IPS DF 6.9 (cell line): ENCODE measurements around the gene EXOSC7.

Source experiments
- DNase-seq: peaks from one replicate; pipeline ENCODE4 v3.0.0-alpha.2; 2013; ENCODE audit warnings: low read depth, low spot score
- H3K27ac ChIP-seq: one replicate; pipeline ENCODE4 v1.5.1; 2013; ENCODE audit warnings: low read length, control low read depth
- H3K27me3 ChIP-seq: 2 replicates; pipeline ENCODE4 v1.6.1; 2013; ENCODE audit warnings: mild to moderate bottlenecking, low read length; ENCODE audit not compliant: control insufficient read depth, insufficient read depth
- H3K36me3 ChIP-seq: 2 replicates; pipeline ENCODE4 v1.6.1; 2013; ENCODE audit warnings: low read length; ENCODE audit not compliant: control insufficient read depth, insufficient read depth
- H3K4me1 ChIP-seq: 2 replicates; pipeline ENCODE4 v1.6.1; 2013; ENCODE audit warnings: low read length; ENCODE audit not compliant: control insufficient read depth, insufficient read depth
- H3K4me3 ChIP-seq: 2 replicates; pipeline ENCODE4 v1.5.1; 2013; ENCODE audit warnings: mild to moderate bottlenecking, low read length
- H3K9me3 ChIP-seq: 2 replicates; pipeline ENCODE4 v1.6.1; 2013; ENCODE audit warnings: low read length, inconsistent platforms; ENCODE audit not compliant: control insufficient read depth, insufficient read depth
- WGBS: extraction: QIAGEN DNeasy Blood & Tissue Kit; methylation state at CpG from one replicate; pipeline ENCODE4 v1.1.7; 2013; ENCODE audit warnings: mixed read lengths, missing lambda C conversion rate; ENCODE audit not compliant: insufficient read length, insufficient coverage; 5-methylcytosine and 5-hydroxymethylcytosine counted together

Gene EXOSC7

GRCh38 chr3:44976002-44976815 lies at the start of gene EXOSC7, which contains the start of gene ZDHHC3:
Gene EXOSC7, plus strand, starts transcription at chr3:44976244. Its CDS starts 34 bp downstream, at chr3:44976278.
Gene ZDHHC3, minus strand, starts transcription at chr3:44976174. Its CDS starts 16,738 bp downstream, at chr3:44959436.
- Histone ChIP-seq H3K27me3 (no peaks in the 10 kb centered on the region), H3K36me3 (no peaks in the 10 kb centered on the region), H3K27ac (no peak within 1 kb of the TSS), H3K9me3 (no peaks in the 10 kb centered on the region), H3K4me1 (peaks cover 2% of the 10 kb centered on the region; the same call in 1 of the 2 replicates), H3K4me3 (peak within 1 kb of the TSS; percentile 100)
- DNase-seq, result peak; percentile 37
- WGBS, result no CpG with 5 or more reads among the region's 82 CpGs

- H3K4me1 ChIP-seq, result no peaks in the 10 kb centered on the region
- DNase-seq, result no peak
- no peaks in the 10 kb centered on the region for H3K27me3 ChIP-seq
- 0 out of 2 replicates have a peak, but pooled peaks cover 8% of the 10 kb centered on the region for H3K36me3 ChIP-seq
- no CpG with 5 or more reads among the region's 7 CpGs for WGBS
- no peaks in the 10 kb centered on the region for H3K9me3 ChIP-seq
- no peak overlapping the region for H3K4me3 ChIP-seq
- no peak overlapping the region for H3K27ac ChIP-seq
These were observed 49.1 kb upstream of the EXOSC7 start for GRCh38 chr3:44926921-44927320.

- no peaks in the 10 kb centered on the region for H3K27me3 ChIP-seq
- no peak overlapping the region for H3K27ac ChIP-seq
- WGBS, result no CpG with 5 or more reads among the region's 7 CpGs
- H3K36me3 ChIP-seq, result 0 out of 2 replicates have a peak, but pooled peaks cover 8% of the 10 kb centered on the region
- no peak for DNase-seq
- H3K4me3 ChIP-seq, result no peak overlapping the region
- H3K9me3 ChIP-seq, result no peaks in the 10 kb centered on the region
- no peaks in the 10 kb centered on the region for H3K4me1 ChIP-seq
These were observed 48.7 kb upstream of the EXOSC7 start for GRCh38 chr3:44927371-44927770.

- no CpG with 5 or more reads among the region's 5 CpGs for WGBS
- H3K9me3 ChIP-seq, result no peaks in the 10 kb centered on the region
- no peak overlapping the region for H3K27ac ChIP-seq
- no peak for DNase-seq
- H3K27me3 ChIP-seq, result no peaks in the 10 kb centered on the region
- peaks cover 16% of the 10 kb centered on the region; the same call in 1 of the 2 replicates for H3K36me3 ChIP-seq
- no peaks in the 10 kb centered on the region for H3K4me1 ChIP-seq
- H3K4me3 ChIP-seq, result no peak overlapping the region
These were observed 46.3 kb upstream of the EXOSC7 start for GRCh38 chr3:44929782-44930181.

GRCh38 chr3:44930911-44931310 lies 45.1 kb upstream of the EXOSC7 start:
- Histone ChIP-seq H3K4me1 (no peaks in the 10 kb centered on the region), H3K4me3 (no peak overlapping the region), H3K36me3 (peaks cover 16% of the 10 kb centered on the region; the same call in 1 of the 2 replicates), H3K27ac (no peak overlapping the region), H3K27me3 (no peaks in the 10 kb centered on the region), H3K9me3 (no peaks in the 10 kb centered on the region)
- DNase-seq, result no peak
- no CpG with 5 or more reads among the region's 2 CpGs for WGBS

- WGBS, result no CpG with 5 or more reads among the region's 2 CpGs
- no peak for DNase-seq
- H3K27ac ChIP-seq, result no peak overlapping the region
- no peaks in the 10 kb centered on the region for H3K4me1 ChIP-seq
- no peak overlapping the region for H3K4me3 ChIP-seq
- H3K27me3 ChIP-seq, result no peaks in the 10 kb centered on the region
- H3K36me3 ChIP-seq, result peaks cover 16% of the 10 kb centered on the region; the same call in 1 of the 2 replicates
- H3K9me3 ChIP-seq, result no peaks in the 10 kb centered on the region
These were observed 44.3 kb upstream of the EXOSC7 start for GRCh38 chr3:44931791-44932190.

- WGBS, result no CpG with 5 or more reads among the region's 2 CpGs
These were observed 43.8 kb upstream of the EXOSC7 start for GRCh38 chr3:44932271-44932670.

GRCh38 chr3:44932986-44933944 lies 42.8 kb upstream of the EXOSC7 start:
- no peaks in the 10 kb centered on the region for H3K9me3 ChIP-seq
- peaks cover 13% of the 10 kb centered on the region; the same call in 1 of the 2 replicates for H3K36me3 ChIP-seq
- no peak overlapping the region for H3K27ac ChIP-seq
- H3K4me3 ChIP-seq, result no peak overlapping the region
- WGBS, result no CpG with 5 or more reads among the region's 14 CpGs
- DNase-seq, result no peak
- H3K27me3 ChIP-seq, result no peaks in the 10 kb centered on the region
- H3K4me1 ChIP-seq, result no peaks in the 10 kb centered on the region

More at GRCh38 chr3:44932271-44932670, 43.8 kb upstream of the EXOSC7 start:
- Histone ChIP-seq H3K27me3 (no peaks in the 10 kb centered on the region), H3K4me1 (no peaks in the 10 kb centered on the region), H3K27ac (no peak overlapping the region), H3K9me3 (no peaks in the 10 kb centered on the region), H3K36me3 (peaks cover 15% of the 10 kb centered on the region; the same call in 1 of the 2 replicates), H3K4me3 (no peak overlapping the region)
- no peak for DNase-seq

- WGBS, result no CpG with 5 or more reads among the region's 6 CpGs
- Histone ChIP-seq H3K4me1 (no peaks in the 10 kb centered on the region), H3K27ac (no peak overlapping the region), H3K27me3 (no peaks in the 10 kb centered on the region), H3K36me3 (peaks cover 10% of the 10 kb centered on the region), H3K9me3 (no peaks in the 10 kb centered on the region), H3K4me3 (no peak overlapping the region)
- DNase-seq, result no peak
These were observed 36.4 kb upstream of the EXOSC7 start for GRCh38 chr3:44939581-44940036.
